GM18526 (cell line): ENCODE results near the gene WDPCP.

Experiments
- POLR2A ChIP-seq: IDR thresholded peaks from 3 replicates; pipeline ENCODE4 v1.6.1; 2011; ENCODE audit not compliant: insufficient read length; ENCODE audit errors: extremely low read depth

WDPCP gene

DNA sequence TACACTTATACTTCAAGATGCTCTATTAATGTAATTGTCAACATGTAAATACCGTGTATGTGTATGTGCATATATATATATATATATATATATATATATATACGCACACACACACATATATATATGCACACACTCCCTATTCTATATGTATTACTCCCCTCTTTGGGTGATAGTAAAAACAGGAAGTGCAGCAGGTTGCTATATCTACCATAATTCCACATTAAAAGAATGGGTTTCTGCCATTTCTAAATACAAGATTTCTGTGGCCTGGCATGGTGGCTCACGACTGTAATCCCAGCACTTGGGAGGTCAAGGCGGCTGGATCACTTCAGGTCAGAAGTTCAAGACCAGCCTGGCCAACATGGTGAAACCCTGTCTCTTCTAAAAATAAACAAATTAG, 460.7 kb downstream of the WDPCP start:
- TF ChIP-seq POLR2A: no peak

DNA sequence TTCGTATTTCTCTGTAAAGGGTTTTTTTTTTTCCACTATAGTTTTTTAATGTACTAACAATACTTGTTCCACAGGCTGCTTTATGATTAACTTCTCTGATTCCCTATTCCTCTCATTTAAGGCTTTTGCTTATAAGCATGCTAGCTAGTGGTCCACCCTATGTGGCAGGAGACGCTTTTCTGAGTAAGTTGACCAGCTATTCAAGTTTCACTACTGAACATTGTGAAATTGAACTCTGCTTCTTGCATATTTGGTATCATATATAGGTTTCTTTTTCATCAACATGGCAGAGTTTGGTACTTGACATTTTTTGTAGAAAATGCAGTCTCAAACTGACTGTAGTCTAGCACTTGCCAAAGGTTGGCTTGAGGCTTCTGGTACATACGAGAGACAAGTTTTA, 463.4 kb downstream of the WDPCP start:
- no peak for TF ChIP-seq POLR2A

DNA sequence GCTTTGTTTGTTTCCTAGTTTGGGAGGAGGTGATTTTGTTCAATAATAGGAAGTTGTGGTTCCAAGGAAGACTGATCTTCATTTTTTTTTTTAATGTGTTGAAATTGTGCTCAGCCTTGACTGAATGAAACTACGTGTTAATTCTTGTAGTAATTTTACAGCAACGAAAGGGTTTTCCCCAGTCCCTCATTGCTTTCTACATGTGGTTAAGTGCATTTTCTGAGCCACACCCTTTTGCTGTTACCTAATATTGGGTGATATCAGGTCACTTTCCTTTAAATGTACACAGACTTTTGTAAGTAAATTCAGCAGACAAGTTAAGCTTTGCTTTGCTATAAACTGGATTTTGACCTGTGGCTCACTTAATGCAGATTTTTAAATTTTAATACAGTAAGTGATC, 464.1 kb downstream of the WDPCP start:
- TF ChIP-seq POLR2A: no peak

DNA sequence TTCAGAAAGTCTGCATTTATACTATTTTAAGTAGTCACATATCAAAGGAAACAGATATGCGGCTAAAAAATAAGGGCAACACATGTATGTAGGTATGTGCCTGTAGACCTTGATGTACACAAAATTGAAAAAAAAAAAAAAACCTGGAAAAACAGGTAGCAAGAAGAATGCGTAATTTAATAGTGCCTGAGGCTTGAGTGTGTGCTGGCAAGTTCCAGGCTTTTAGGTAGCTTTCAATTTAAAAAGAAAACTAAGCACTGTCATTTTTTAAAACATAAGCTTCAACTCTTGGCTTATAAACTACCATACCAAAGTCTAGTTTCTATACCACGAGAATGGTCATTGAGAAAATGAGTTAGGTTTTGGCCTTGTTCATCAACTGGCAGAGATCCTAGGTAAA, 465.4 kb downstream of the WDPCP start:
- TF ChIP-seq POLR2A: no peak

DNA sequence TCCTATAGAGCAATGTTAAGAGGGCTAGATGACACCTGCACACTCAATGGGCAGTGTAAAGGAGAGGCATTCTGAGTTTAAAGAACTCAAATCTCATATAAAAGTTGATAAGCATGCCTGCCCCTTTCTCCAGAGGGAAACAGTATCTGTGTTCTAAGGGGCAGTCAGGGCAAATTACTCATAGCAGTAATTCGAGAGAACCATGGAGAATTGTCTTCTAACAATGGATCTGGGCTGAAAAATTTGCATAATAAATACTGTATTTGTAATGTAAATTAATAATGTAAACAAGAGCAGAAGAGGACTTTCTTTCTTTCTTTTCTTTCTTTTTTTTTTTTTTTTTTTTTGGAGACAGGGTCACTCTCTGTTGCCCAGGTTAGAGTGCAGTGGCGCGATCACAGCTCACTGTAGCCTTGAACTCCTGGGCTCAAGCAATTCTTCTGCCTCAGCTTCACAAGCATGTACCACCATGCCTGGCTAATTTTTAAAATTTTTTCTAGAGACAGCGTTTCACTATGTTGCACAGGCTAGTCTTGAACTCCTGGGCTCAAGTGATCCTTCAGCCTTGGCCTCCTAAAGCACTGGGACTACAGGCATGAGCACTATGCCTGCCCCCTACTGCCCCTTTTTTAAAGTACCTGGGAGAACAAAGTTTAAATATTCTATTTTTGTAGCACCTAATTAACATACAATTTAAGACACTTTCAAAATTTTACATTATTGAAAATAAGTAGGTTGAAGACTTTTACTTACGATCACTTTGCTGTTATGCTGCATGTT, 467.0 kb downstream of the WDPCP start:
- TF ChIP-seq POLR2A: no peak

DNA sequence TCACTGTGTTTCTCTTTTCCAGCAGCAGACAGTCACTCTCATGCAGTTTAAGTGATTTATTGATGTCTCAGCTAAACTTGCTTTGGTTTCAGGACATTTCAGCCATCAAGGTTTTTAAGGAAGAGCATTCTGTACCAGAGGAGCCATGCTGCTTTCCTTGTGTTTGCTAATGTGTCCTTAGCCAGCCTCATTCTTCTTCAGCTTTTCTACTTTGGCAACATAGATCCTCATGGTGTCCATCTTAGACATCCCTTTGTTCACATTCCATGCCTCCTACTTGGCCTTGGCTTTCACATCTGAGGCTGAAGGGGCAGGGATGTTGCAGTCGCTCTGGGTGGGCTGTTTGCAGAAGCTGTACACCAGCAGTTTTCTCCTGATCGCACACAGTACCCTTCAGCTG, 469.5 kb downstream of the WDPCP start:
- TF ChIP-seq POLR2A: no peak

DNA sequence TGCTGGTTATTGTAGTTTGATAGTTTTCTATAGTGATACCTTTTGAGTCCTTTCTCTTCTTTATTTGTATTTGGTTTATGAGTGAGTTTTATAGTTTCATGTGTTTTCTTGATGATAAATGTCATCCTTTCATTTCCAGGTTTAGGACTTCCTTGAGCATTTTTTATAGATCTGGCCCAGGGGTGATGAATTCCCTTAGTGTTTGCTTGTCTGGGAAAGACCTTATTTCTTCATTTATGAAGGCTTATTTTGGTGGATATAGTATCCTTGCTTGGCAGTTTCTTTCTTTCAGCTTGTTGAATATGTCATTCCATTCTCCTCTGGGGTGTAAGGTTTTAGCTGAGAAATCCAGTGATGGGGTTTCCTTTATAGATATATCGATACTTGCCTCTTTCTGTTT, 483.8 kb downstream of the WDPCP start:
- TF ChIP-seq POLR2A: no peak

DNA sequence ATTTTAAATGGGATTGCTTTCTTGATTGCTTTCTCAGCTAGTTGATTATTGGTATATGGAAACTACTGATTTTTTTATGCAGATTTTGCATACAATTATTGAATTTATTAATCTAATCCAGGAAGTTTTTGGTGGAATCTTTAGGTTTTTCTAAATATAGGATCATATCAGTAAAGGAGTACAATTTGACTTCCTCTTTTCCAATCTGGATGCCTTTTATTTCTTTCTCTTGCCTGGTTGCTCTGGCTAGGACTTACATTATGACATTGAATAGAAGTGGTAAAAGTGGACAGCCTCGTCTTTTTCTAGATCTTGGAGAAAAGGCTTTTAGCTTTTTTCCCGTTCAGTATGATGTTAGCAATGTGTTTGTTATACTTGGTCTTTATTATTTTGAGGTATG, 486.3 kb downstream of the WDPCP start:
- TF ChIP-seq POLR2A: no peak

DNA sequence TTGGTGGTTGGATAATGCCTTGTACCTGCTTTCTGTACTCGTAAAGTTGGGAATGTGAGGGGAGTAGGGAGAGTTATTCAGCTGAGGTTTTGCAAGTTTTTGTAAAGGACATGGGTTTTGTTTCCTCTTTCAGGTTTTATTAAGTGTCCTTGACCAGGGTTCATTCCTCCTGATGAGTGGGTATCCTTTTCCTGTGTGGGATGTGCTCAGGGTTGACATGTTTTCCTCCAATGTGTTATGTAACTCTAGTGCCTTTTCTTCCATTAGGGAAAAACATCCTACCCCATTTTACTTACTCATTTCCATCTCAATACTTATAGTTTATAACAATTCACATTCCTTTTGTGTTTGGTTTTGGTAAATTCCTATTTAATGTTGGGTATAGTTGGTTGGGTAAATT, 489.2 kb downstream of the WDPCP start:
- no peak for TF ChIP-seq POLR2A

DNA sequence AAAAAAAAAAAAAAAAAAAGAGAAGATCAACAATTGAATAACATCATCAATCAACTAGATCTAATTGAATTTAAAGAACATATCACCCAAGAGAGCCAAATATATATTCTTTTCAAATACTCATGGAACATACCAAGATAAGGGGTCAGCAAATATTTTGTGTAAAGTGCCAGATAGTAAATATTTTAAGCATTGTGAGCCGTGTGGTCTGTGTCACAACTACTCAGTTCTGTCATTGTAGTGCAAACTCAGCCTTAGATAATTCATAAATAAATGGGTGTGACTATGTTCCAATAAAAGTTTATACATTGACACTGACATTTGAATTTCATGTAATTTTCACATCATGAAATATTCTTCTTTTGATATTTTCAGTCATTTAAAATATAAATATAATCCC, 491.8 kb downstream of the WDPCP start:
- TF ChIP-seq POLR2A: no peak

DNA sequence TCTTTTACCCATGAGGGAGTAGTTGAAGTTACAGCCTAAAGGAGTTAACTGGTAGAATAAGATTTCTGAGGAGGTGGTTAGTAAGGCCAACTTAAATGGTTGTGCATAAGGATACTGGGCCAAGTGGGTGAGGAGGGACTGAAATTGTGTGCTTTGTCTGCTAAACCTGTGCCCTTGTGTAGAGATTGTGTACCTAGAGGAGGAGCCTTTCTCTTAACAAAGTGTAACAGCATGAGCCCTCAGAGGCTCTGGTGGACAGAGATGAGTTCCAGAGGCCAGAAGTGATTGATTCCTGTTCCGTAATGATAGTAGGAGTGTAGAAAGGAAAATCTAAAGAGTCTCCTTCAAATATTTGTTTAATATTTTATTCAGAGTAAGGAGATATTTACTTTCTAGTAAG, 494.8 kb downstream of the WDPCP start:
- TF ChIP-seq POLR2A: no peak

DNA sequence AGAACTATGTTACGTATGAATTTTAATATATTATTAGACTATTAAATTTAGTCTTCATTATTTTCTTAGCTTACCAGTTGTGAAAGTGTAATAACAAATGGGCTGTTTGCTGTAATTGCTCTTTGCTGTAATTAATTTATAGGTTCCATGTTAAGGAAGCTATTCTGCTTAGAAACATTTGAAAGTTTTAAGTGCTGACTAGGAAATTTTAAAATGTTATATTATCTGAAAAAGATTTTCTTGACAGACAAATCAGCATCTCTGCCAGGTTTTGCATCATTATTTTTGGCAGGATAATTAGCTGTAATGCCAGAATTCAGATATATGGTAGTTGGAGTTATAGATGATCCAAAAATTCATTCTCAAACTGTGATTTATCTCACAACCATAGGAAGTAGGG, 495.4 kb downstream of the WDPCP start:
- no peak for TF ChIP-seq POLR2A

DNA sequence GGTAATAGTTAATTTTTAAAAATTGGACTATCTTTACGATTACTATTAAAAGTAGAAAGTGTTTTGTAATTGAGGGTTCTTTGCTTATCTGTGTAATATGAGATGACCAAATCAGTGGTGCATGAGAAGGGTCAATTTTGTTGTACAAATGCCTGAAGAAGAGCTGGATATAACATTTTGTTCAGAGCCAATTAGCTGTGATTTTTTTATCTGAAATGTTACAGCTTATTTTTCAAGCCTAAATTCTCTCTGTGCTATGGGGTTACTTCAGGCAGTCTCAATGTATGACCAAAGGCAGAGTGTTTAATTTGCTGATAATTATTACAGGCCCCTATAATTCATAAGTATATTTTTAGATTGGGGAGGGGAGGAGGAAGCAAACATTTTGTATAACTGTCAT, 495.9 kb downstream of the WDPCP start:
- no peak for TF ChIP-seq POLR2A

DNA sequence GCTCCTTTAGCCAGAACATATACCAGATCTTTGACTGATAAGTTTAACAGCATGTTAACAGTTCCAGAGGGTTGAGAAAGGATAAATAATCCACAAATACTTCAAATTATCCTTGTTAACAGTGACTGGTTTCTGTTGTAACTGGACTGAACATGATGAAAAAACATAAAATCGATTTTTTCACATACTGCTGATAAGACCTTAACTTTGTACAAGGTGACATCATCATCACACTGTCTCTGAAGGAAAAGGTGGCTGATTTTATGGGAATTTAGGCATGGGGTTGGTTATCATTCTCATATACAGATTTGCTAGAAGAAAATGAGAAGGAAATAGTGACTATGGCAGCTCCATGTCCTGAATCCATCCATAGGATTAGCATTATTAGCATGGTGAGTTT, 501.6 kb downstream of the WDPCP start:
- no peak for TF ChIP-seq POLR2A

DNA sequence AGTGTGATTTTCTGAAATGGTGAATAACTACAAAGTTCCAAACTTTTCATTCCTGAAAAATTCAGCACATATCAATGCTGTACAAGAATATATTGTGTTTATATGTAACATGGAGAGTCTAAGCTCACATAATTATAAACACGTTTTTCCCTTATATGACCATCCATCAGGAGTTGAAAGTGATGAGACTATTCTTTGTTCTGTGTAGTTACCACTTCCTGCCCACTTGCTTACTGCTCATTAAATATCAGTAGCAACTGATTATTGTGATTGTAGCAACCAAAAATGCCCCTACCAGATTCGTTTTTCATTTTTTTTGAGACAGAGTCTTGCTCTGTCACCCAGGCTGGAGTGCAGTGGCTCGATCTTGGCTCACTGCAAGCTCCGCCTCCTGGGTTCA, 506.9 kb downstream of the WDPCP start:
- no peak for TF ChIP-seq POLR2A

DNA sequence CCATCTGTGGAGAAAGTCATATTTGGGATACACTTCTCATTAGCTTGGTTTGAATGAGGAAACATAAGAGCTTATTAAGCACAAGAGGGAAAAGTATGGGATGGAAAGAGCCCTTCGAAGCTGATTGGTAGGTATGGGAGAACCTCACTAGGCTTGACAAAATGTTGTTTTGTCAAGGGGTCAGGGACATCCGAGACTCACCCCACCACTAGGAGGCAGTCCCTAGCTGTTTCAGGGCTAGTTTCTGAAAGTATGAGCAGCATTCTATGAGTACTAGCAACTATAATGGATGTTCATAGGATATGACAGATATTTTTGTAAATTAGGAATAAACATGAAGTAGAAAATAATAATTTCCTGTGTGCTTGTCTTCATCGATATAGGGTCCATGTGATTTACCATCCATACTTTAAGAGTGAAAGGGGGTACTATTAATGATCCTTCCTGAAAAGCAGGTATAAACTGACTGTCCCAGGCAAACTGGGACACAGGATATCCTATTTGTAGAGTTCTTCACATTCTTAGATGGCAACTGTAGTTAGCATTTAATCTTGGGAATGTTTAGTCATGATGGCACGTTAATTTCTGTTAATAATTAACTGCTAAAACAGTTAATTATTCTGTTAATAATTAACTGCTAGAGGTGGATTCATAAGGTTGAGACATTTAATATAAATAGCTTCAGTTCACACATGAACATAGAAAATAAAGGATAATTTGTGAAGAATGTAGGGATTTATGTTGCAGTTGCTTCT, 509.2 kb downstream of the WDPCP start:
- no peak for TF ChIP-seq POLR2A

DNA sequence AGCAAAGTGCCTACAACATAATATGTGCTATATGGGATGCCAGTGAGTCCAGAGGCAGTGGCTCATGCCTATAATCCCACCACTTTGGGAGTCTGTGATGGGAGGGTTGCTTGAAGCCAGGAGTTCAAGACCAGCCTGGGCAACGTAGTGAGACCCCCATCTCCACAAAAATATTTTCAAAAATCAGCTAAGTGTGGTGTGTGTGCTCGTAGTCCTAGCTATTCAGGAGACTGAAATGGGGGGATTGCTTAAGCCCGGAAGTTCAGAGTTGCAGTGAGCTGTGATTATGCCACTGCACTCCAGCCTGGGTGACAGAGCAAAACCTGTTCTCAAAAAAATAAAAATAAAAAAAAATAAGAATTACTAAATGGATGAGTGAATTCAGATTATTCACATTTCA, 514.3 kb downstream of the WDPCP start:
- TF ChIP-seq POLR2A: no peak
